Gastrocnemius medialis (tissue), 4 donors: ENCODE data around the gene LDB3. TPM values are rescaled to one million over a fixed set of nuclear protein-coding genes. Genes with fewer than 3 reads are reported as not detected.

Experiments
- ATAC-seq, 2 donors: fragments of 150-250 bp; one replicate each; pipeline ENCODE4 v1.9.1; 2016
- DNase-seq, 2 donors: peaks; one replicate each; pipeline ENCODE4 v3.0.0-alpha.2; 2019
- H3K27ac ChIP-seq, 4 donors: fragments of 200-600 bp; sonication (generic); 1 replicate in 1 of 4; 2 replicates in 3 of 4; pipeline ENCODE4 v1.5.1; 2016 to 2018; ENCODE audit warnings: mild to moderate bottlenecking in 2 of 4, moderate library complexity in 1 of 4
- H3K27me3 ChIP-seq, 3 donors: fragments of 200-600 bp; sonication (generic) in 2 of 3; 1 replicate in 1 of 3; 2 replicates in 2 of 3; pipeline versions ENCODE4 v1.5.1 to v1.6.0; 2016 to 2019; ENCODE audit warnings: mild to moderate bottlenecking in 1 of 3, moderate library complexity in 1 of 3
- H3K36me3 ChIP-seq, 2 donors: fragments of 200-600 bp; sonication (generic) in 1 of 2; one replicate each; pipeline ENCODE4 v1.5.1; 2017 to 2018
- H3K4me1 ChIP-seq, 2 donors: fragments of 200-600 bp; sonication (generic) in 1 of 2; one replicate each; pipeline ENCODE4 v1.5.1; 2016 to 2017; ENCODE audit warnings: mild to moderate bottlenecking in 2 of 2
- H3K4me3 ChIP-seq, 4 donors: fragments of 200-600 bp; sonication (generic) in 3 of 4; 1 replicate in 1 of 4; 2 replicates in 3 of 4; pipeline ENCODE4 v1.5.1; 2016 to 2019; ENCODE audit warnings: mild to moderate bottlenecking in 2 of 4
- H3K9me3 ChIP-seq, 3 donors: fragments of 200-600 bp; sonication (generic) in 2 of 3; 1 replicate in 1 of 3; 2 replicates in 2 of 3; pipeline ENCODE4 v1.5.1; 2016 to 2019
- POLR2A ChIP-seq, 2 donors: fragments of 450-650 bp; IDR thresholded peaks; one replicate each; pipeline ENCODE4 v1.6.1; 2017; ENCODE audit warnings: antibody characterized with exemption in 2 of 2, mild to moderate bottlenecking in 2 of 2, moderate library complexity in 2 of 2
- in situ Hi-C, 4 donors: fragments of 200-750 bp; cut with MboI; loops; one replicate each; pipeline versions ENCODE4 v1.15.0 to v1.8.0; 2017; ENCODE audit warnings: low sequenced_read_pairs in 4 of 4
- intact Hi-C: fragments of 100-400 bp; cut with DNase I; formaldehyde crosslinking; loops from one replicate; pipeline ENCODE4 v1.15.1; 2023; ENCODE audit warnings: low total_unique reads
- total RNA-seq, 4 donors: library from RNA; depleted of rRNA; stranded (reverse); fragments of >200 nt; gene quantifications; one replicate each; pipeline versions ENCODE4 v1.1.0 to v1.2.3, GENCODE V29; 2016
- TF ChIP-seq, protein P1 (sequence below), 5 experiments: fragments of 450-650 bp in 3 of 5; fragments of 200-600 bp in 2 of 5; sonication (generic) in 2 of 5; IDR thresholded peaks in 4 of 5; conservative IDR thresholded peaks in 1 of 5; 1 replicate in 4 of 5; 2 replicates in 1 of 5; pipeline ENCODE4 v1.5.1; 2016 to 2019; ENCODE audit warnings: antibody characterized with exemption in 5 of 5, mild to moderate bottlenecking in 3 of 5, moderate library complexity in 3 of 5

LDB3 gene
- total RNA-seq, 4 donors from 2014 or later = 164 to 305 (median 227) TPM

DNA sequence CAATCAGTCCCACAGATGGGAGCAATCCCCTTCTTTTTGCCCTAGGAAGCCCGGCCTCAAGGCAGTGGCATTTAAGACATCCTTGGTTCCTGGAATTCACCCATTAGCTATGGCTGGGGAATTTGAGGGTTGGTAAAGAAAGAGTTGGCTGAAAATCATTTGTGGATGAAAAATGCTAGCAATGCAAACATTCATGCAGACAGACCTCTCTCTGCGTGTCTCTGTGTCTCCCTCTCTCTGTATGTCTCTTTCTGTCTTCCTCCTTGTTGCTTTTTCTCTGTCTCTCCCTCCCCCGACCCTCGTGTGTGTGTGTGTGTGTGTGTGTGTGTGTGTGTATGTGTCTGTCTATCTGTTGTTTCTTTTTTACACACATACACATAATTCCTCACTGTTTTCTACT lies 19.4 kb downstream of the LDB3 start:
- ATAC-seq = no peak
- H3K27me3 ChIP-seq = no peaks in the 10 kb centered on the region
- TF ChIP-seq, protein P1, sequence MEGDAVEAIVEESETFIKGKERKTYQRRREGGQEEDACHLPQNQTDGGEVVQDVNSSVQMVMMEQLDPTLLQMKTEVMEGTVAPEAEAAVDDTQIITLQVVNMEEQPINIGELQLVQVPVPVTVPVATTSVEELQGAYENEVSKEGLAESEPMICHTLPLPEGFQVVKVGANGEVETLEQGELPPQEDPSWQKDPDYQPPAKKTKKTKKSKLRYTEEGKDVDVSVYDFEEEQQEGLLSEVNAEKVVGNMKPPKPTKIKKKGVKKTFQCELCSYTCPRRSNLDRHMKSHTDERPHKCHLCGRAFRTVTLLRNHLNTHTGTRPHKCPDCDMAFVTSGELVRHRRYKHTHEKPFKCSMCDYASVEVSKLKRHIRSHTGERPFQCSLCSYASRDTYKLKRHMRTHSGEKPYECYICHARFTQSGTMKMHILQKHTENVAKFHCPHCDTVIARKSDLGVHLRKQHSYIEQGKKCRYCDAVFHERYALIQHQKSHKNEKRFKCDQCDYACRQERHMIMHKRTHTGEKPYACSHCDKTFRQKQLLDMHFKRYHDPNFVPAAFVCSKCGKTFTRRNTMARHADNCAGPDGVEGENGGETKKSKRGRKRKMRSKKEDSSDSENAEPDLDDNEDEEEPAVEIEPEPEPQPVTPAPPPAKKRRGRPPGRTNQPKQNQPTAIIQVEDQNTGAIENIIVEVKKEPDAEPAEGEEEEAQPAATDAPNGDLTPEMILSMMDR (IDR thresholded peaks at IDR 0.05 in 4 of 5, conservative IDR thresholded peaks at IDR 0.05 in 1 of 5) = no peak
- intact Hi-C loops (loop anchor here (1.0 to 5.0 kb wide), 2 partner anchors 212 to 280 kb away; partner anchors contain the start of gene ADIRF), in situ Hi-C loops (no loop called here)
- peaks cover 0 to 22% of the 10 kb centered on the region in 2 donors for H3K36me3 ChIP-seq
- no peaks in the 10 kb centered on the region for H3K9me3 ChIP-seq
- peak overlapping the region; percentile 98 to 100 (median 99) for H3K27ac ChIP-seq
- no peak overlapping the region for H3K4me3 ChIP-seq
- peaks cover 69 to 79% of the 10 kb centered on the region in 2 donors for H3K4me1 ChIP-seq
- DNase-seq = no peak

DNA sequence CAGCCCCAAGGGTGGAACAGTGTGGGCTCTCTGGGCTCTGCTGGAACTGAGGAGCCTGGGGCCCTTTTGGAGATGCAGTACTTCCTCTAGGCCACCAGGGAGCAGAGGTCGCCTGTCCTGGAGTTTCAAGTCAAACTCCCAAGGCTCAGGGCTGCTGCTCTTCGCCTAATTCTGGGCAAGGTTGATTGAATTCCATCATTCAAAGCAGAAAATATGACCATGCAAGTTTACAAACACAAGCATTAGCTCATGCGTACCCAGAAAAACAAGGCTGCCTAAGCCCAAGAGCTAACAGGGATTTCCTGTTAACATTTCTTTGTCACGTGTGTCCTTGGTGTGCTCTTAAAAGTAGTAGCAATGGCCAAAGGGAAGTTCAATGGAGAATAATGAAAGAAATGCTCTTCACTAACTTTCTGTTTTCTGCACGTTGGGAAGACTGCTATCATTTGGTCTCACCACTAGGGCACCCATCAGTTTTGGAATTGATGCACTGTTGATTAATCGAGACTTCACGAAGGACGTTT lies 20.1 kb downstream of the LDB3 start:
- TF ChIP-seq POLR2A (IDR thresholded peaks at IDR 0.05) = no peak
- TF ChIP-seq, protein P1 (IDR thresholded peaks at IDR 0.05 in 4 of 5, conservative IDR thresholded peaks at IDR 0.05 in 1 of 5) = peak; percentile 81 to 91 (median 86)
- H3K4me3 ChIP-seq = no peak overlapping the region
- in situ Hi-C loops (no loop called here), intact Hi-C loops (loop anchor here (1.0 to 5.0 kb wide), 2 partner anchors 211 to 279 kb away; partner anchors contain the start of gene ADIRF)
- peak; percentile 46 to 70 for DNase-seq
- peak overlapping the region; percentile 2 to 99 (median 60) for H3K27ac ChIP-seq
- no peaks in the 10 kb centered on the region for H3K27me3 ChIP-seq
- no peaks in the 10 kb centered on the region for H3K9me3 ChIP-seq
- peaks cover 65 to 78% of the 10 kb centered on the region in 2 donors for H3K4me1 ChIP-seq
- peak; percentile 43 to 52 for ATAC-seq
- H3K36me3 ChIP-seq = peaks cover 0 to 25% of the 10 kb centered on the region in 2 donors

DNA sequence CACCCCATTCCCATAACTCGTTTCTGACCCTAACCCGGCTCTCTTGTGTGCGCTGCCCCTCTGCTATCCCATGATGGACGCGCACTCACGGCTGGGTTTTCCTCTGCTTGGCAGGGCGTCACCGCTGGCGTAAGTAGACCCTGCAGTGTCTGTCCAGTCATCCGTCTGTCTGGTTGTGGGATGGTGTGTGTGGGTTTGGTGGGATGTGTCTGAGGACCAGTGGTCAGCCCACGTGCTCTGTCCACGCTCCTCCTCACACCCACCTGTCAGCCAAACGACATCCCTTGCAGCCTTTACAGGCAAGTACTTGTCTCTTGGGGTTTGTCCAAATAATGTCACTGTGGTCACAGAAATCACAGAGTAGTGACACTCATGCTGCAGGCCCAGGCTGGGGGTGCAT lies 20.8 kb downstream of the LDB3 start:
- Histone ChIP-seq H3K27me3 (no peaks in the 10 kb centered on the region), H3K27ac (peak overlapping the region in 3 of 4 donors; percentile 21 to 99 (median 98)), H3K4me3 (no peak overlapping the region), H3K36me3 (peaks cover 0 to 32% of the 10 kb centered on the region in 2 donors), H3K9me3 (no peaks in the 10 kb centered on the region), H3K4me1 (peaks cover 59 to 75% of the 10 kb centered on the region in 2 donors)
- in situ Hi-C loops = no loop called here
- TF ChIP-seq POLR2A (IDR thresholded peaks at IDR 0.05) = no peak
- TF ChIP-seq, protein P1 (IDR thresholded peaks at IDR 0.05 in 4 of 5, conservative IDR thresholded peaks at IDR 0.05 in 1 of 5) = no peak
- ATAC-seq (no peak), DNase-seq (no peak)
- intact Hi-C loops = loop anchor here (5.0 kb wide), 1 partner anchor 278 kb away; the partner anchor contains the start of gene ADIRF

DNA sequence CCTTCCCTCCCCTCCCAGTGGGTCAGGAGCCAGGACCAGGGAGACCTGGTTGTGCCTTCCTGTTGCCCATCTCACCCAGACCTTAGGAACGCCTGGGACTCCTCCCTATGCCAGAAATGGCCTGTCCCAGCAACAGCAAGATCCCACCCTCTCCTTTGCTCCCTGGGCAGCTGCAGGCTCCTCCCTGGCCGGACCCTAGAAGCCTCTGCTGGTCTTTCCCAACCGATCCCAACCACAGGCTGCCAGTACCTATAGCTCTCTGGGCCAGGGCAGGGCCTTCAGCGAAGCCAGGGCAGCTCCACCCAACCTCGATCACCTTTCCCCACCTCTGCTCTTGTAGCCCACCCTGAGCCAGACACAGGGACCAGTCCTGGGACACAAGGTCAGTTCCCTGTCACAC lies 21.9 kb downstream of the LDB3 start:
- no peak overlapping the region for H3K4me3 ChIP-seq
- H3K36me3 ChIP-seq = peaks cover 0 to 35% of the 10 kb centered on the region in 2 donors
- H3K4me1 ChIP-seq = peaks cover 48 to 64% of the 10 kb centered on the region in 2 donors
- H3K27me3 ChIP-seq = no peaks in the 10 kb centered on the region
- TF ChIP-seq, protein P1 (IDR thresholded peaks at IDR 0.05 in 4 of 5, conservative IDR thresholded peaks at IDR 0.05 in 1 of 5) = no peak
- no peak for TF ChIP-seq POLR2A (IDR thresholded peaks at IDR 0.05)
- DNase-seq (no peak), ATAC-seq (no peak)
- intact Hi-C loops = no loop called here
- peak overlapping the region; percentile 58 to 99 (median 66) for H3K27ac ChIP-seq
- in situ Hi-C loops = loop anchor here in 1 of 4 donors (10.0 kb wide), 1 partner anchor 205 kb away; no protein-coding TSS in a partner anchor
- H3K9me3 ChIP-seq = no peaks in the 10 kb centered on the region
